Activated B cell treated with CpG ODN at 0.5 μM for 24 hours (primary cell): ENCODE measurements around the gene PGGHG. TPM values are rescaled to one million over a fixed set of nuclear protein-coding genes. Genes with fewer than 3 reads are reported as not detected.
"Not testable (repeated sequence)": the region's sequence is repeated elsewhere in the genome, so short reads cannot be mapped to it uniquely, and the experiment has no call there.

Source experiments
- ATAC-seq: fragments of 200-7000 bp; cut with Tn5 transposase; one replicate; pipeline ENCODE4 v1.10.0; 2021; ENCODE audit warnings: low read depth, mild to moderate bottlenecking, moderate library complexity
- CTCF ChIA-PET: fragments of 350-600 bp; sonication (Branson Sonifier 250); formaldehyde crosslinking; loops from one replicate; lab custom pipeline; 2021; ENCODE audit warnings: antibody characterized with exemption; lab: Charles Lee
- POLR2A ChIA-PET: fragments of 350-600 bp; sonication (Branson Sonifier 250); formaldehyde crosslinking; loops from one replicate; lab custom pipeline; 2021; ENCODE audit warnings: antibody characterized with exemption; lab: Charles Lee
- DNase-seq: peaks from one replicate; pipeline ENCODE4 v3.0.0; 2022
- H3K27ac Mint-ChIP-seq: one replicate; pipeline ENCODE4 v1.8.0; 2020; ENCODE audit warnings: mixed read lengths
- H3K27me3 Mint-ChIP-seq: one replicate; pipeline ENCODE4 v1.8.0; 2021; ENCODE audit warnings: mixed read lengths
- H3K36me3 Mint-ChIP-seq: one replicate; pipeline ENCODE4 v1.8.0; 2021; ENCODE audit warnings: low read depth, mixed read lengths
- H3K4me1 Mint-ChIP-seq: one replicate; pipeline ENCODE4 v1.8.0; 2021; ENCODE audit warnings: mixed read lengths
- H3K4me3 Mint-ChIP-seq: one replicate; pipeline ENCODE4 v1.8.0; 2020; ENCODE audit warnings: mild to moderate bottlenecking, mixed read lengths
- H3K9me3 Mint-ChIP-seq: one replicate; pipeline ENCODE4 v1.8.0; 2020; ENCODE audit warnings: mixed read lengths
- CTCF ChIP-seq: fragments of 200-600 bp; IDR thresholded peaks from one replicate; pipeline ENCODE4 v1.8.0; 2022; ENCODE audit warnings: antibody characterized with exemption, mild to moderate bottlenecking
- intact Hi-C: fragments of 100-400 bp; cut with micrococcal nuclease; formaldehyde crosslinking; loops from one replicate; pipeline ENCODE4 v1.15.1; 2024
- total RNA-seq: library from RNA; stranded (reverse); gene quantifications from 2 replicates; pipeline ENCODE4 v1.2.3, GENCODE V29; 2022

The PGGHG gene
- total RNA-seq, 1 donor from 2014 or later: 74.1 TPM

GRCh38 chr11:306645-307371, 17.9 kb downstream of the PGGHG start:
- Mint-ChIP-seq H3K4me1 (peaks cover 52% of the 10 kb centered on the region), H3K27ac (peak overlapping the region; percentile 68), H3K4me3 (no peak overlapping the region), H3K9me3 (no peaks in the 10 kb centered on the region), H3K36me3 (peaks cover 3% of the 10 kb centered on the region), H3K27me3 (no peaks in the 10 kb centered on the region)
- ChIA-PET CTCF (interaction anchor here (1.7 to 3.2 kb wide), 4 partner anchors 10 to 55 kb away, joined by 3 to 27 read pairs (median 18); no protein-coding TSS in a partner anchor), POLR2A (interaction anchor here (1.3 to 4.2 kb wide), 9 partner anchors 10 to 56 kb away, joined by 3 to 31 read pairs (median 6); partner anchors contain the start of gene PGGHG)
- no peak for TF ChIP-seq CTCF
- no peak for ATAC-seq
- intact Hi-C loops: loop anchor here (5.0 kb wide), 2 partner anchors 145 to 210 kb away; partner anchors contain the start of gene PTDSS2
- DNase-seq: no peak

- peak; percentile 25 for ATAC-seq
- CTCF ChIA-PET: interaction anchor here (1.1 to 2.9 kb wide), 3 partner anchors 9 to 22 kb away, joined by 3 to 27 read pairs (median 5); no protein-coding TSS in a partner anchor
- not testable (repeated sequence) for H3K27me3 Mint-ChIP-seq, DNase-seq, H3K9me3 Mint-ChIP-seq, H3K36me3 Mint-ChIP-seq
- POLR2A ChIA-PET: interaction anchor here (0.7 to 3.2 kb wide), 9 partner anchors 9 to 101 kb away, joined by 3 to 15 read pairs (median 6); partner anchors contain the start of genes BET1L, PGGHG and RIC8A
- peak within 1 kb of the TSS; percentile 99 for H3K4me3 Mint-ChIP-seq
- peak within 1 kb of the TSS; percentile 98 for H3K27ac Mint-ChIP-seq
- H3K4me1 Mint-ChIP-seq: peaks cover 56% of the 10 kb centered on the region
- intact Hi-C loops: loop anchor here (1.0 to 5.0 kb wide), 5 partner anchors 39 to 209 kb away; partner anchors contain the start of genes BET1L, PSMD13, PTDSS2 and RIC8A
Measured at GRCh38 chr11:307766-308708, 19.1 kb downstream of the PGGHG start, which contains the start of gene IFITM2. Gene IFITM2 (plus strand): TSS chr11:307816. CDS start chr11:308193, 377 bp downstream.

GRCh38 chr11:308740-309665, 20.1 kb downstream of the PGGHG start:
- not testable (repeated sequence) for ATAC-seq, H3K36me3 Mint-ChIP-seq, H3K27me3 Mint-ChIP-seq, DNase-seq, H3K9me3 Mint-ChIP-seq
- Mint-ChIP-seq H3K27ac (peak overlapping the region; percentile 98), H3K4me1 (peaks cover 56% of the 10 kb centered on the region), H3K4me3 (peak overlapping the region; percentile 99)
- intact Hi-C loops: loop anchor here (1.0 to 5.0 kb wide), 6 partner anchors 8 to 208 kb away; partner anchors contain the start of genes BET1L, PSMD13, PTDSS2 and RIC8A
- ChIA-PET CTCF (interaction anchor here (1.0 to 1.7 kb wide), 4 partner anchors 8 to 58 kb away, joined by 3 to 6 read pairs (median 4); no protein-coding TSS in a partner anchor), POLR2A (interaction anchor here (0.7 to 3.2 kb wide), 6 partner anchors 9 to 102 kb away, joined by 3 to 15 read pairs (median 7); partner anchors contain the start of genes BET1L, PGGHG and RIC8A)

- Mint-ChIP-seq H3K4me1 (peaks cover 60% of the 10 kb centered on the region), H3K4me3 (peak overlapping the region; percentile 99), H3K27ac (peak overlapping the region; percentile 98)
- not testable (repeated sequence) for ATAC-seq, H3K9me3 Mint-ChIP-seq, DNase-seq, H3K27me3 Mint-ChIP-seq, H3K36me3 Mint-ChIP-seq
- CTCF ChIA-PET: interaction anchor here (1.7 kb wide), 1 partner anchor 59 kb away, joined by 6 read pairs; no protein-coding TSS in a partner anchor
- POLR2A ChIA-PET: interaction anchor here (0.6 to 3.2 kb wide), 5 partner anchors 22 to 103 kb away, joined by 4 to 15 read pairs (median 10); partner anchors contain the start of genes BET1L, PGGHG and RIC8A
- intact Hi-C loops: loop anchor here (1.0 to 5.0 kb wide), 5 partner anchors 7 to 207 kb away; partner anchors contain the start of genes BET1L, PSMD13, PTDSS2 and RIC8A
Measured at GRCh38 chr11:309979-310572, 21.1 kb downstream of the PGGHG start.

- not testable (repeated sequence) for H3K9me3 Mint-ChIP-seq
- POLR2A ChIA-PET: interaction anchor here (0.6 to 2.1 kb wide), 3 partner anchors 16 to 44 kb away, joined by 4 to 19 read pairs (median 4); no protein-coding TSS in a partner anchor
Measured at GRCh38 chr11:311013-311748, 22.3 kb downstream of the PGGHG start.

More at GRCh38 chr11:311013-311748, 22.3 kb downstream of the PGGHG start:
- Mint-ChIP-seq H3K4me3 (peak overlapping the region; percentile 81), H3K4me1 (peaks cover 63% of the 10 kb centered on the region), H3K27ac (peak overlapping the region; percentile 89)
- H3K36me3 Mint-ChIP-seq, H3K27me3 Mint-ChIP-seq, intact Hi-C loops, DNase-seq: not testable (repeated sequence)
- peak; percentile 77 for ATAC-seq
- CTCF ChIA-PET: interaction anchor here (0.6 kb wide), 1 partner anchor 30 kb away, joined by 3 read pairs; no protein-coding TSS in a partner anchor
